ENCODE measurements around the gene IL10RB. TPM values are rescaled to one million over a fixed set of nuclear protein-coding genes. Genes with fewer than 3 reads are reported as not detected.

Gene IL10RB
- total and polyA plus RNA-seq, 2 donors (not counting 1 experiment from before 2014, with no cell fraction given), result 29.3 to 32.5 TPM

GRCh38 chr21:33289199-33289819 is 23.1 kb downstream of the IL10RB start:
- Mint-ChIP-seq H3K27ac (no peak overlapping the region), H3K4me3 (no peak overlapping the region), H3K9me3 (ENCODE audit: insufficient read depth) (no peaks in the 10 kb centered on the region), H3K27me3 (no peaks in the 10 kb centered on the region), H3K4me1 (peaks cover 5% of the 10 kb centered on the region)
- Histone ChIP-seq H3K4me2 (replicated peaks; ENCODE audit: low read depth, low read length, poor library complexity, severe bottlenecking) (no peak overlapping the region), H3K27ac (ENCODE audit: low read length in 2 of 2) (no peak overlapping the region), H4K20me1 (ENCODE audit: control insufficient read depth, insufficient read depth, low read length, poor library complexity, severe bottlenecking) (peaks cover 7% of the 10 kb centered on the region), H3K9me3 (ENCODE audit: control extremely low read depth in 1 of 3, control insufficient read depth in 2 of 3, insufficient read depth in 1 of 3, low read length in 2 of 3) (no peaks in the 10 kb centered on the region), H3K9ac (ENCODE audit: low read length) (no peak overlapping the region), H3K79me2 (ENCODE audit: control insufficient read depth, insufficient read depth, low read length) (peaks cover 40% of the 10 kb centered on the region), H3K27me3 (replicated peaks in 1 of 4; ENCODE audit: control extremely low read depth in 1 of 4, control insufficient read depth in 3 of 4, insufficient read depth in 4 of 4, low read length in 3 of 4) (no peaks in the 10 kb centered on the region), H3K4me1 (ENCODE audit: control insufficient read depth in 2 of 2, insufficient read depth in 2 of 2, low read length in 2 of 2) (no peaks in the 10 kb centered on the region), H2AFZ (ENCODE audit: insufficient read depth, low read depth, low read length, poor library complexity, severe bottlenecking) (no peak overlapping the region), H3K36me3 (replicated peaks in 1 of 2; ENCODE audit: control extremely low read depth in 1 of 2, control insufficient read depth in 1 of 2, extremely low read depth in 1 of 2, insufficient read depth in 2 of 2, low read length in 1 of 2) (peaks cover 0 to 88% of the 10 kb centered on the region in 2 experiments), H3K4me3 (ENCODE audit: control extremely low read depth in 1 of 5, extremely low read depth in 1 of 5, insufficient read depth in 1 of 5, low read depth in 2 of 5, low read length in 4 of 5) (no peak overlapping the region)
- DNase-seq (no peak), ATAC-seq (ENCODE audit: low read depth) (no peak)
- CTCF ChIA-PET, result interaction anchor here (0.5 kb wide), 1 partner anchor 583 kb away, joined by 3 read pairs; no protein-coding TSS in a partner anchor
- intact Hi-C loops (cut with micrococcal nuclease), result no loop called here
- no peak for TF ChIP-seq EZH2 (IDR thresholded peaks at IDR 0.05; ENCODE audit: borderline replicate concordance, insufficient read depth, low read depth, low read length, poor library complexity, severe bottlenecking)
- 96% methylated on average over 10 of the region's 11 CpGs for WGBS (ENCODE audit: insufficient coverage)
- POLR2A ChIA-PET, result interaction anchor here (0.7 kb wide), 1 partner anchor 42 kb away, joined by 3 read pairs; no protein-coding TSS in a partner anchor

GRCh38 chr21:33290441-33290840 is 24.3 kb downstream of the IL10RB start:
- Histone ChIP-seq H3K4me2 (replicated peaks; ENCODE audit: low read depth, low read length, poor library complexity, severe bottlenecking) (no peak overlapping the region), H4K20me1 (ENCODE audit: control insufficient read depth, insufficient read depth, low read length, poor library complexity, severe bottlenecking) (peaks cover 7% of the 10 kb centered on the region), H3K27me3 (replicated peaks in 1 of 4; ENCODE audit: control extremely low read depth in 1 of 4, control insufficient read depth in 3 of 4, insufficient read depth in 4 of 4, low read length in 3 of 4) (no peaks in the 10 kb centered on the region), H3K9me3 (ENCODE audit: control extremely low read depth in 1 of 3, control insufficient read depth in 2 of 3, insufficient read depth in 1 of 3, low read length in 2 of 3) (no peaks in the 10 kb centered on the region), H3K4me3 (ENCODE audit: control extremely low read depth in 1 of 5, extremely low read depth in 1 of 5, insufficient read depth in 1 of 5, low read depth in 2 of 5, low read length in 4 of 5) (no peak overlapping the region), H2AFZ (ENCODE audit: insufficient read depth, low read depth, low read length, poor library complexity, severe bottlenecking) (no peak overlapping the region), H3K9ac (ENCODE audit: low read length) (no peak overlapping the region), H3K79me2 (ENCODE audit: control insufficient read depth, insufficient read depth, low read length) (peaks cover 37% of the 10 kb centered on the region), H3K36me3 (replicated peaks in 1 of 2; ENCODE audit: control extremely low read depth in 1 of 2, control insufficient read depth in 1 of 2, extremely low read depth in 1 of 2, insufficient read depth in 2 of 2, low read length in 1 of 2) (peaks cover 0 to 83% of the 10 kb centered on the region in 2 experiments), H3K4me1 (ENCODE audit: control insufficient read depth in 2 of 2, insufficient read depth in 2 of 2, low read length in 2 of 2) (peaks cover 0 to 4% of the 10 kb centered on the region in 2 donors), H3K27ac (ENCODE audit: low read length in 2 of 2) (no peak overlapping the region)
- no peaks in the 10 kb centered on the region for H3K9me3 Mint-ChIP-seq (ENCODE audit: insufficient read depth)
- H3K4me3 Mint-ChIP-seq, result no peak overlapping the region
- CTCF ChIA-PET, result no interaction called here
- no peak for TF ChIP-seq CTCF (IDR thresholded peaks at IDR 0.05)
- no peak for TF ChIP-seq EZH2 (IDR thresholded peaks at IDR 0.05; ENCODE audit: borderline replicate concordance, insufficient read depth, low read depth, low read length, poor library complexity, severe bottlenecking)
- POLR2A ChIA-PET, result no interaction called here
- peaks cover 9% of the 10 kb centered on the region for H3K4me1 Mint-ChIP-seq
- no peaks in the 10 kb centered on the region for H3K27me3 Mint-ChIP-seq
- DNase-seq, result no peak
- no peak for ATAC-seq (ENCODE audit: low read depth)
- intact Hi-C loops (cut with micrococcal nuclease), result no loop called here
- 98% methylated on average over 11 of the region's 11 CpGs for WGBS (ENCODE audit: insufficient coverage)
- H3K27ac Mint-ChIP-seq, result no peak overlapping the region
